ENCODE results near the gene CRIM1. TPM values are rescaled to one million over a fixed set of nuclear protein-coding genes. Genes with fewer than 3 reads are reported as not detected.

Gene CRIM1
- total RNA-seq, 1 experiment from 2014 or later, result 24.1 TPM

DNA sequence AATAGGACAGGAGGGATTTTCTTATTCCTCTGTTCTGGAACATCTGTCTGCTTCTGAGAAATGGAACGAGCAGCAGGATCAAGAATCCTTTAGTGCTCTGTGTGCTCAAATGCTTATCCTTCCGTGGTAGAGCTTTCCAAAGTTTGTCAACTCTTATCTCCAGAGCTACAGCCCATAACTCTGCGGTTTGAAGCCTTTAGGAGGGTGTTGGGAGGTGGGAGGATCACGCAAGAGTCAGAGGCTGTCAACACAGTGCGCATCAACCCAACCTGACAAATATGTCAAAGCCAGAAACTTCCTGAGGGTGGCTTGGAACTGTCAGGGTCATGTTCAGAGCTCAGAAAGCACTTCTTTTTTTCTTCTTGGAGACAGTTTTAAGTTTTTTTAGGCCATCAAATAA, 95.9 kb downstream of the CRIM1 start:
- Mint-ChIP-seq H3K27ac (peak overlapping the region; percentile 60), H3K27me3 (ENCODE audit: low read depth) (no peaks in the 10 kb centered on the region), H3K9me3 (no peaks in the 10 kb centered on the region), H3K4me1 (peaks cover 4% of the 10 kb centered on the region), H3K4me3 (no peak overlapping the region), H3K36me3 (peaks cover 18% of the 10 kb centered on the region)
- TF ChIP-seq ELF4 (CRISPR knock-in tag; IDR thresholded peaks at IDR 0.05; ENCODE audit: low read depth) (no peak), KAT7 (CRISPR knock-in tag; IDR thresholded peaks at IDR 0.05; ENCODE audit: borderline replicate concordance) (no peak), GTF2I (CRISPR knock-in tag; conservative IDR thresholded peaks at IDR 0.05) (no peak), NFYB (CRISPR knock-in tag; conservative IDR thresholded peaks at IDR 0.05; ENCODE audit: low read depth) (no peak), NR2C2 (CRISPR knock-in tag; IDR thresholded peaks at IDR 0.05) (no peak)
- TF ChIP-seq, protein P1, sequence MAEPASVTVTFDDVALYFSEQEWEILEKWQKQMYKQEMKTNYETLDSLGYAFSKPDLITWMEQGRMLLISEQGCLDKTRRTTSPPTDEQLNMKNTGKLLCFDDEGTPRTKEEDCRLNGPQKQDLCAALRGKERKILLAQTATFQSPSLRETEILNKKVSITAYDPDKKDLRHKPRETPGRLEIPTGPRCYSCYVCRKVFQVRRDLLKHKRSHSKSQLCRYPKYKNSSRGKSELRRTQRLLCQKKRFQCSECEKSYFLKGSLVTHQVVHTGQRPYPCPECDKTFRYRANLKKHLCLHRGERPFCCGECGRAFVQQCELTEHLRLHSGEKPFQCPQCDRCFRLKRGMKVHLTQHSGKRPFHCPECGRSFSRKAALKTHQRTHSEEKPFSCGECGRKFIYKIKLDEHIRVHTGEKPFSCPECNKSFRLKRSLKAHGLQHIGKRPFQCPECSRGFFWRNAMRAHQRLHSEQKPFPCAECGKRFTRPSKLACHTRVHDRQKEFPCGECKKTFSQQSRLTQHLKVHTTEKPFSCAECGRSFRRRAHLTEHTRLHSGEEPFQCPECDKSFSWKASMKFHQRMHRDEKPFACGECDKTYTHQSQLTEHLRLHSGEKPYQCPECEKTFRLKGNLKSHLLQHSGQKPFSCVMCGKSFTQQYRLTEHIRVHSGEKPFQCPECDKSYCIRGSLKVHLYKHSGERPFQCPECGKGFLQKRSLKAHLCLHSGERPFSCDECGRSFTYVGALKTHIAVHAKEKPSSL (CRISPR knock-in tag; conservative IDR thresholded peaks at IDR 0.05), result no peak
- TF ChIP-seq, protein P2, sequence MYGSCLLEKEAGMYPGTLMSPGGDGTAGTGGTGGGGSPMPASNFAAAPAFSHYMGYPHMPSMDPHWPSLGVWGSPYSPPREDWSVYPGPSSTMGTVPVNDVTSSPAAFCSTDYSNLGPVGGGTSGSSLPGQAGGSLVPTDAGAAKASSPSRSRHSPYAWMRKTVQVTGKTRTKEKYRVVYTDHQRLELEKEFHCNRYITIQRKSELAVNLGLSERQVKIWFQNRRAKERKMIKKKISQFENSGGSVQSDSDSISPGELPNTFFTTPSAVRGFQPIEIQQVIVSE (CRISPR knock-in tag; IDR thresholded peaks at IDR 0.05; ENCODE audit: borderline replicate concordance), result no peak
- TF ChIP-seq, protein P3, sequence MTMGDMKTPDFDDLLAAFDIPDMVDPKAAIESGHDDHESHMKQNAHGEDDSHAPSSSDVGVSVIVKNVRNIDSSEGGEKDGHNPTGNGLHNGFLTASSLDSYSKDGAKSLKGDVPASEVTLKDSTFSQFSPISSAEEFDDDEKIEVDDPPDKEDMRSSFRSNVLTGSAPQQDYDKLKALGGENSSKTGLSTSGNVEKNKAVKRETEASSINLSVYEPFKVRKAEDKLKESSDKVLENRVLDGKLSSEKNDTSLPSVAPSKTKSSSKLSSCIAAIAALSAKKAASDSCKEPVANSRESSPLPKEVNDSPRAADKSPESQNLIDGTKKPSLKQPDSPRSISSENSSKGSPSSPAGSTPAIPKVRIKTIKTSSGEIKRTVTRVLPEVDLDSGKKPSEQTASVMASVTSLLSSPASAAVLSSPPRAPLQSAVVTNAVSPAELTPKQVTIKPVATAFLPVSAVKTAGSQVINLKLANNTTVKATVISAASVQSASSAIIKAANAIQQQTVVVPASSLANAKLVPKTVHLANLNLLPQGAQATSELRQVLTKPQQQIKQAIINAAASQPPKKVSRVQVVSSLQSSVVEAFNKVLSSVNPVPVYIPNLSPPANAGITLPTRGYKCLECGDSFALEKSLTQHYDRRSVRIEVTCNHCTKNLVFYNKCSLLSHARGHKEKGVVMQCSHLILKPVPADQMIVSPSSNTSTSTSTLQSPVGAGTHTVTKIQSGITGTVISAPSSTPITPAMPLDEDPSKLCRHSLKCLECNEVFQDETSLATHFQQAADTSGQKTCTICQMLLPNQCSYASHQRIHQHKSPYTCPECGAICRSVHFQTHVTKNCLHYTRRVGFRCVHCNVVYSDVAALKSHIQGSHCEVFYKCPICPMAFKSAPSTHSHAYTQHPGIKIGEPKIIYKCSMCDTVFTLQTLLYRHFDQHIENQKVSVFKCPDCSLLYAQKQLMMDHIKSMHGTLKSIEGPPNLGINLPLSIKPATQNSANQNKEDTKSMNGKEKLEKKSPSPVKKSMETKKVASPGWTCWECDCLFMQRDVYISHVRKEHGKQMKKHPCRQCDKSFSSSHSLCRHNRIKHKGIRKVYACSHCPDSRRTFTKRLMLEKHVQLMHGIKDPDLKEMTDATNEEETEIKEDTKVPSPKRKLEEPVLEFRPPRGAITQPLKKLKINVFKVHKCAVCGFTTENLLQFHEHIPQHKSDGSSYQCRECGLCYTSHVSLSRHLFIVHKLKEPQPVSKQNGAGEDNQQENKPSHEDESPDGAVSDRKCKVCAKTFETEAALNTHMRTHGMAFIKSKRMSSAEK (CRISPR knock-in tag; IDR thresholded peaks at IDR 0.05; ENCODE audit: borderline replicate concordance), result no peak
- TF ChIP-seq, protein P4, sequence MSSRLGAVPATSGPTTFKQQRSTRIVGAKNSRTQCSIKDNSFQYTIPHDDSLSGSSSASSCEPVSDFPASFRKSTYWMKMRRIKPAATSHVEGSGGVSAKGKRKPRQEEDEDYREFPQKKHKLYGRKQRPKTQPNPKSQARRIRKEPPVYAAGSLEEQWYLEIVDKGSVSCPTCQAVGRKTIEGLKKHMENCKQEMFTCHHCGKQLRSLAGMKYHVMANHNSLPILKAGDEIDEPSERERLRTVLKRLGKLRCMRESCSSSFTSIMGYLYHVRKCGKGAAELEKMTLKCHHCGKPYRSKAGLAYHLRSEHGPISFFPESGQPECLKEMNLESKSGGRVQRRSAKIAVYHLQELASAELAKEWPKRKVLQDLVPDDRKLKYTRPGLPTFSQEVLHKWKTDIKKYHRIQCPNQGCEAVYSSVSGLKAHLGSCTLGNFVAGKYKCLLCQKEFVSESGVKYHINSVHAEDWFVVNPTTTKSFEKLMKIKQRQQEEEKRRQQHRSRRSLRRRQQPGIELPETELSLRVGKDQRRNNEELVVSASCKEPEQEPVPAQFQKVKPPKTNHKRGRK (CRISPR knock-in tag; IDR thresholded peaks at IDR 0.05; ENCODE audit: borderline replicate concordance), result no peak
- TF ChIP-seq, protein P5, sequence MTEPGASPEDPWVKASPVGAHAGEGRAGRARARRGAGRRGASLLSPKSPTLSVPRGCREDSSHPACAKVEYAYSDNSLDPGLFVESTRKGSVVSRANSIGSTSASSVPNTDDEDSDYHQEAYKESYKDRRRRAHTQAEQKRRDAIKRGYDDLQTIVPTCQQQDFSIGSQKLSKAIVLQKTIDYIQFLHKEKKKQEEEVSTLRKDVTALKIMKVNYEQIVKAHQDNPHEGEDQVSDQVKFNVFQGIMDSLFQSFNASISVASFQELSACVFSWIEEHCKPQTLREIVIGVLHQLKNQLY (CRISPR knock-in tag; IDR thresholded peaks at IDR 0.05), result no peak
- TF ChIP-seq, protein P6, sequence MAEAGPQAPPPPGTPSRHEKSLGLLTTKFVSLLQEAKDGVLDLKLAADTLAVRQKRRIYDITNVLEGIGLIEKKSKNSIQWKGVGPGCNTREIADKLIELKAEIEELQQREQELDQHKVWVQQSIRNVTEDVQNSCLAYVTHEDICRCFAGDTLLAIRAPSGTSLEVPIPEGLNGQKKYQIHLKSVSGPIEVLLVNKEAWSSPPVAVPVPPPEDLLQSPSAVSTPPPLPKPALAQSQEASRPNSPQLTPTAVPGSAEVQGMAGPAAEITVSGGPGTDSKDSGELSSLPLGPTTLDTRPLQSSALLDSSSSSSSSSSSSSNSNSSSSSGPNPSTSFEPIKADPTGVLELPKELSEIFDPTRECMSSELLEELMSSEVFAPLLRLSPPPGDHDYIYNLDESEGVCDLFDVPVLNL (CRISPR knock-in tag; IDR thresholded peaks at IDR 0.05; ENCODE audit: borderline replicate concordance, low read depth), result no peak
- ChIA-PET CTCF (interaction anchor here (1.5 to 3.6 kb wide), 2 partner anchors 9 to 19 kb away, joined by 5 to 18 read pairs; no protein-coding TSS in a partner anchor), POLR2A (no interaction called here)
- DNase-seq (ENCODE audit: low spot score), result no peak
- no peak for ATAC-seq

DNA sequence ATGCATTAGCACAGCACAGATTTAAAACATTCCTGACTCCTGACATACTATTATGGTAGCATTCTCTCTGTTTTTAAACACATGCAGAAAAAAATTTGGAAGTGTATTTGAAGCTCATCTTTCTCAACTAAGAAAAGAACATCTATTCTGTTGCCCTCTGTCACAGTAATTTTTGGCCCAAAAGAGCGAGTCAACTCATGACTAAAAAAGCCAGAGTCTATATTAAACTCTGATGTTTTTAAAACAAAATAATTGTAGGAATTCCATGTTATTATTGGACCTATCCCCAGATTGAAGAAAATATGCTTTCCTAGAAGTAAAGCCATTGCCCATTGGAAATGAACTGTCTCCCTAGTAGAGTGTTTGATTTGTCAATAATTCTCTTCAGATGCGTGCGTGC, 96.7 kb downstream of the CRIM1 start:
- DNase-seq (ENCODE audit: low spot score), result no peak
- POLR2A ChIA-PET, result no interaction called here
- peak overlapping the region; percentile 21; the same call in 1 of the 2 replicates for H3K27ac Mint-ChIP-seq
- no peaks in the 10 kb centered on the region for H3K27me3 Mint-ChIP-seq (ENCODE audit: low read depth)
- H3K4me3 Mint-ChIP-seq, result no peak overlapping the region
- CTCF ChIA-PET, result interaction anchor here (1.5 to 3.6 kb wide), 2 partner anchors 8 to 19 kb away, joined by 5 to 18 read pairs; no protein-coding TSS in a partner anchor
- no peaks in the 10 kb centered on the region for H3K9me3 Mint-ChIP-seq
- peaks cover 13% of the 10 kb centered on the region for H3K36me3 Mint-ChIP-seq
- no peak for ATAC-seq
- peaks cover 4% of the 10 kb centered on the region for H3K4me1 Mint-ChIP-seq
- TF ChIP-seq GRHL2 (CRISPR knock-in tag; IDR thresholded peaks at IDR 0.05; ENCODE audit: insufficient replicate concordance, severe bottlenecking) (no peak), NFATC4 (CRISPR knock-in tag; IDR thresholded peaks at IDR 0.05) (no peak)
- TF ChIP-seq, protein P7, sequence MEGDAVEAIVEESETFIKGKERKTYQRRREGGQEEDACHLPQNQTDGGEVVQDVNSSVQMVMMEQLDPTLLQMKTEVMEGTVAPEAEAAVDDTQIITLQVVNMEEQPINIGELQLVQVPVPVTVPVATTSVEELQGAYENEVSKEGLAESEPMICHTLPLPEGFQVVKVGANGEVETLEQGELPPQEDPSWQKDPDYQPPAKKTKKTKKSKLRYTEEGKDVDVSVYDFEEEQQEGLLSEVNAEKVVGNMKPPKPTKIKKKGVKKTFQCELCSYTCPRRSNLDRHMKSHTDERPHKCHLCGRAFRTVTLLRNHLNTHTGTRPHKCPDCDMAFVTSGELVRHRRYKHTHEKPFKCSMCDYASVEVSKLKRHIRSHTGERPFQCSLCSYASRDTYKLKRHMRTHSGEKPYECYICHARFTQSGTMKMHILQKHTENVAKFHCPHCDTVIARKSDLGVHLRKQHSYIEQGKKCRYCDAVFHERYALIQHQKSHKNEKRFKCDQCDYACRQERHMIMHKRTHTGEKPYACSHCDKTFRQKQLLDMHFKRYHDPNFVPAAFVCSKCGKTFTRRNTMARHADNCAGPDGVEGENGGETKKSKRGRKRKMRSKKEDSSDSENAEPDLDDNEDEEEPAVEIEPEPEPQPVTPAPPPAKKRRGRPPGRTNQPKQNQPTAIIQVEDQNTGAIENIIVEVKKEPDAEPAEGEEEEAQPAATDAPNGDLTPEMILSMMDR (IDR thresholded peaks at IDR 0.05), result no peak
- TF ChIP-seq, protein P8, sequence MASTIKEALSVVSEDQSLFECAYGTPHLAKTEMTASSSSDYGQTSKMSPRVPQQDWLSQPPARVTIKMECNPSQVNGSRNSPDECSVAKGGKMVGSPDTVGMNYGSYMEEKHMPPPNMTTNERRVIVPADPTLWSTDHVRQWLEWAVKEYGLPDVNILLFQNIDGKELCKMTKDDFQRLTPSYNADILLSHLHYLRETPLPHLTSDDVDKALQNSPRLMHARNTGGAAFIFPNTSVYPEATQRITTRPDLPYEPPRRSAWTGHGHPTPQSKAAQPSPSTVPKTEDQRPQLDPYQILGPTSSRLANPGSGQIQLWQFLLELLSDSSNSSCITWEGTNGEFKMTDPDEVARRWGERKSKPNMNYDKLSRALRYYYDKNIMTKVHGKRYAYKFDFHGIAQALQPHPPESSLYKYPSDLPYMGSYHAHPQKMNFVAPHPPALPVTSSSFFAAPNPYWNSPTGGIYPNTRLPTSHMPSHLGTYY (CRISPR knock-in tag; IDR thresholded peaks at IDR 0.05), result no peak
- TF ChIP-seq, protein P9, sequence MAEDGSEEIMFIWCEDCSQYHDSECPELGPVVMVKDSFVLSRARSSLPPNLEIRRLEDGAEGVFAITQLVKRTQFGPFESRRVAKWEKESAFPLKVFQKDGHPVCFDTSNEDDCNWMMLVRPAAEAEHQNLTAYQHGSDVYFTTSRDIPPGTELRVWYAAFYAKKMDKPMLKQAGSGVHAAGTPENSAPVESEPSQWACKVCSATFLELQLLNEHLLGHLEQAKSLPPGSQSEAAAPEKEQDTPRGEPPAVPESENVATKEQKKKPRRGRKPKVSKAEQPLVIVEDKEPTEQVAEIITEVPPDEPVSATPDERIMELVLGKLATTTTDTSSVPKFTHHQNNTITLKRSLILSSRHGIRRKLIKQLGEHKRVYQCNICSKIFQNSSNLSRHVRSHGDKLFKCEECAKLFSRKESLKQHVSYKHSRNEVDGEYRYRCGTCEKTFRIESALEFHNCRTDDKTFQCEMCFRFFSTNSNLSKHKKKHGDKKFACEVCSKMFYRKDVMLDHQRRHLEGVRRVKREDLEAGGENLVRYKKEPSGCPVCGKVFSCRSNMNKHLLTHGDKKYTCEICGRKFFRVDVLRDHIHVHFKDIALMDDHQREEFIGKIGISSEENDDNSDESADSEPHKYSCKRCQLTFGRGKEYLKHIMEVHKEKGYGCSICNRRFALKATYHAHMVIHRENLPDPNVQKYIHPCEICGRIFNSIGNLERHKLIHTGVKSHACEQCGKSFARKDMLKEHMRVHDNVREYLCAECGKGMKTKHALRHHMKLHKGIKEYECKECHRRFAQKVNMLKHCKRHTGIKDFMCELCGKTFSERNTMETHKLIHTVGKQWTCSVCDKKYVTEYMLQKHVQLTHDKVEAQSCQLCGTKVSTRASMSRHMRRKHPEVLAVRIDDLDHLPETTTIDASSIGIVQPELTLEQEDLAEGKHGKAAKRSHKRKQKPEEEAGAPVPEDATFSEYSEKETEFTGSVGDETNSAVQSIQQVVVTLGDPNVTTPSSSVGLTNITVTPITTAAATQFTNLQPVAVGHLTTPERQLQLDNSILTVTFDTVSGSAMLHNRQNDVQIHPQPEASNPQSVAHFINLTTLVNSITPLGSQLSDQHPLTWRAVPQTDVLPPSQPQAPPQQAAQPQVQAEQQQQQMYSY (CRISPR knock-in tag; IDR thresholded peaks at IDR 0.05), result no peak
